Spinal cord (tissue), 10 donors: ENCODE measurements around the gene XRCC3. TPM values are rescaled to one million over a fixed set of nuclear protein-coding genes. Genes with fewer than 3 reads are reported as not detected.
A peak's percentile ranks its signal among the peaks of the same experiment; 100 is the strongest.

Experiments used
- DNase-seq, 6 donors: peaks; one replicate each; pipeline versions ENCODE4 v3.0.0 to v3.0.0-alpha.2; 2013 to 2015; ENCODE audit warnings: low spot score in 6 of 6, low read depth in 4 of 6
- H3K27ac ChIP-seq: one replicate; pipeline ENCODE4 v1.5.1; 2013; ENCODE audit warnings: low read depth, low read length, control low read depth
- H3K27me3 ChIP-seq: one replicate; pipeline ENCODE4 v1.6.1; 2013; ENCODE audit warnings: low read length; ENCODE audit not compliant: control insufficient read depth, insufficient read depth
- H3K36me3 ChIP-seq: one replicate; pipeline ENCODE4 v1.6.1; 2013; ENCODE audit warnings: low read length; ENCODE audit not compliant: control insufficient read depth, insufficient read depth
- H3K4me1 ChIP-seq: one replicate; pipeline ENCODE4 v1.6.1; 2013; ENCODE audit warnings: low read length; ENCODE audit not compliant: control insufficient read depth, insufficient read depth
- H3K4me3 ChIP-seq: one replicate; pipeline ENCODE4 v1.5.1; 2013; ENCODE audit warnings: low read depth, low read length, control low read depth
- H3K9me3 ChIP-seq: one replicate; pipeline ENCODE4 v1.6.1; 2013; ENCODE audit warnings: low read length; ENCODE audit not compliant: control insufficient read depth, insufficient read depth
- WGBS: methylation state at CpG from one replicate; pipeline ENCODE4 v1.1.5; 2013; ENCODE audit warnings: missing lambda C conversion rate; ENCODE audit not compliant: insufficient coverage; 5-methylcytosine and 5-hydroxymethylcytosine counted together
- polyA plus RNA-seq, 2 donors: library from polyadenylated mRNA; unstranded; fragments of 120-200 nt; gene quantifications; one replicate each; pipeline ENCODE4 v1.2.1, GENCODE V29; 2013; ENCODE audit not compliant: insufficient read length in 2 of 2
- total RNA-seq, 2 donors: library from RNA; depleted of rRNA in 1 of 2; stranded (reverse); fragments of 120-200 nt in 1 of 2; fragments of >200 nt in 1 of 2; gene quantifications; one replicate each; pipeline versions ENCODE4 v1.2.3 to v1.2.4, GENCODE V29; 2013 to 2014
- donor health status: healthy.

The XRCC3 gene
- total and polyA plus RNA-seq, 4 donors, result 10.9 to 20.6 (median 13.6) TPM

DNA sequence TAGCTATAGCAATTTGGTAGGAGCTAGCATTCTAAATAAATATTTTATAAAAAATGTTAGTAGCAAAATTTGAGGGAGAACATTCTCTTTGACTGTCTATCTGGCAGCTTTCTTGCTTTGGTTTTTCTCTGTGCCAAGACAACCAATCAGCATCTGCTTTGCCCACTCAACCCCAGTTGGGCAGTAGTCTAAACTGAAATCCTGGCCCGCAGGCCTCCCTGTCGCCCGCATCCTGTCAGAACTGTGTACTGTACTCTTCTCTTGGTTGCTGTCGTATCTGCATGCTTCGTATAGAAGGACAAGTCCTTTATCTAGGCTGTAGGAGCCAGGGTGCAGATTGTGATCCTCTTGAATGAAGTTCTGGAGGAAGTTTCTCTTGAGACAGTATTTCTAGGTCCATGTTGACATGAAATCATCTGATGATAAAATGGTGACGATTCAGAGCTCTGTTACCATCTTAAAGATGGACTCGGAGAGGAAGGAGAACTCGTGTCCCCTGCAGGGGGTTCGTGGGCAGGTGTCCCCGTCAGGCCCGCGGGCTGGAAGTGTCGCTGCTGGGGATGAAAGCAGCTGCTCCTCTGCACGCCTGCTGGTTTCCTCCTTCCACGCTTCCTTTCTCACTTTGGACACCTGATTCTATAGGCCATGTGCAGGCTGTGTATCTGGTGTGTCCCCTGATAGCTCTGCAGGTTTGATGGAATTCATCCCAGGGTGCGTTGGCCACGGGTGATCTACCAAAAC lies 34.6 kb downstream of the XRCC3 start:
- no peak for DNase-seq

DNA sequence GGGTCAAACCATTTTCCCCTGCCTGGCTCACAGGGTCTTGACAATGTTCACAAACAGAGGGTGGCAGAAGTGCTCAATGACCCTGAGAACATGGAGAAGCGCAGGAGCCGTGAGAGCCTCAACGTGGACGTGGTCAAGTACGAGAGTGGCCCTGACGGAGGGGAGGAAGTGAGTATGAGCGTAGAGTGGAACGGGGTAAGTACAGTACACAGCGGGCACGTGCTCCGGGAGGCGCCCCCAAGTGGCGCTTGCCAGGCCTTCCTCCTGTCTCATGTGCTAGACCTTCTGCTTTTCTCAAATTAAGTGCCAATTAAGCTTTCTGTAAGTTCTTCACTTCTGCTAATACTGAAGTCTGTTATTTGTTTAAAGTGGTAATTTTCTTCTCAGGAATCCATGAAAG lies 35.9 kb downstream of the XRCC3 start:
- peak in 1 of 6 donors; percentile 11 for DNase-seq
- Histone ChIP-seq H3K27me3 (no peaks in the 10 kb centered on the region), H3K36me3 (peaks cover 85% of the 10 kb centered on the region), H3K4me1 (peaks cover 1% of the 10 kb centered on the region), H3K9me3 (no peaks in the 10 kb centered on the region), H3K4me3 (no peak overlapping the region), H3K27ac (no peak overlapping the region)
- 62% methylated on average over 10 of the region's 13 CpGs for WGBS

More for the DNA sequence above, 34.6 kb downstream of the XRCC3 start:
- WGBS, result 92% methylated on average over 17 of the region's 17 CpGs
- Histone ChIP-seq H3K4me1 (peaks cover 3% of the 10 kb centered on the region), H3K27me3 (no peaks in the 10 kb centered on the region), H3K9me3 (no peaks in the 10 kb centered on the region), H3K36me3 (peaks cover 85% of the 10 kb centered on the region), H3K27ac (no peak overlapping the region), H3K4me3 (no peak overlapping the region)

DNA sequence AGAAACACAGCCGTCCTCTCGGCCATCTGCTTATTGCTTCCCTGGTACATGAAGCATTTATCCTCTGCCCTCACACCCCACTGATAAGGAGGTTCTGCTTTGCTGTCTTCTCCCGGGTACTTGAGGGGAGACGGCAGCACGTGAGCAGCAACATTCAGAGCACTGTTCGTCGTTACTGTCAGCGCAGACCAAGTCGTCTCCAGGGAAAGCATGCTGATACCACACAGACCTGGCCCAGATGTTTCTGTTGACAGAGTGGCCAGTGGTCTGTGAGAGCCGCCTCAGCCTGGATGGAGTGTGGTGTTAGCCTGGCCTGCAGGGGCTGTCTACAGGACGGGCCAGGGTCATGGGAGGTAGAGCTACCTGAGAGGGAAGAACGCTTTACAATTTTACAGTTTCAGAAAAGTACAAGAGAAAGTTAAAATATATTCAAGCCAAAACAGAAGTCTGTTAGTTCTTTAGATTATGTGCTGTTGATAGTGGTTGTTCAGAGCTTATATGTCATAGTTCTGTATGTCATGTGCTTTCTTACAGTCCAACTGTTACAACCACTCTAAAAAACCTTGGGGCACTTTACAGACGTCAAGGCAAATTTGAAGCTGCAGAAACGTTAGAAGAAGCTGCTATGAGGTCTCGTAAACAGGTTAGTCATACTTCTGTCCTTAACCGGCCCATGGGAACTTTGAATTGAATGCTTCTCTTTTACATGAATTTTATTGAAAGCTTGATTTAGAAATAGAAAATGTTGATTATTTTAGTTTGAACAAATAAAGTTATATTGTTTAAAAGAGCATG lies 38.2 kb downstream of the XRCC3 start:
- no peak overlapping the region for H3K27ac ChIP-seq
- no peaks in the 10 kb centered on the region for H3K4me1 ChIP-seq
- H3K27me3 ChIP-seq, result no peaks in the 10 kb centered on the region
- WGBS, result 91% methylated on average over 12 of the region's 16 CpGs
- H3K4me3 ChIP-seq, result no peak overlapping the region
- H3K9me3 ChIP-seq, result no peaks in the 10 kb centered on the region
- no peak for DNase-seq
- H3K36me3 ChIP-seq, result peaks cover 81% of the 10 kb centered on the region

DNA sequence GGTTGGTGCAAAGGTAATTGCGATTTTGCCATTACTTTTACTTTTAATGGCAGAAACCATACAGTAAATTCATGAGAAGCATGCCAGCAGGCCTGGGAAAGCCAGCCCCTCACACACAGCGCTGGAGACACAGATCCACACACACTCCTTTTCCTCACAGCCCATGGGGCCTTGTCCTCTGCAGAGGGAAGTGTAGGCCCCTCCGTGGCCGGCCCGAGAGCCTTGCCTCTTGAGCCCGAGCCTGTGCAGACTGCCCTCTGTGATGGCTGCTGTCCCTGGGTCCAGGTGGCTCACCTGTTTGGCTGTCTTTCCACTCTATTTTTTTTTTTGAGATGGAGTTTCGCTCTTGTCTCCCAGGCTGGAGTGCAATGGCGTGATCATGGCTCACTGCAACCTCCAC lies 39.3 kb downstream of the XRCC3 start:
- no peak overlapping the region for H3K27ac ChIP-seq
- H3K4me3 ChIP-seq, result no peak overlapping the region
- H3K36me3 ChIP-seq, result peaks cover 80% of the 10 kb centered on the region
- DNase-seq, result no peak
- no peaks in the 10 kb centered on the region for H3K4me1 ChIP-seq
- H3K27me3 ChIP-seq, result no peaks in the 10 kb centered on the region
- no peaks in the 10 kb centered on the region for H3K9me3 ChIP-seq
- 100% methylated on average over 5 of the region's 8 CpGs for WGBS

DNA sequence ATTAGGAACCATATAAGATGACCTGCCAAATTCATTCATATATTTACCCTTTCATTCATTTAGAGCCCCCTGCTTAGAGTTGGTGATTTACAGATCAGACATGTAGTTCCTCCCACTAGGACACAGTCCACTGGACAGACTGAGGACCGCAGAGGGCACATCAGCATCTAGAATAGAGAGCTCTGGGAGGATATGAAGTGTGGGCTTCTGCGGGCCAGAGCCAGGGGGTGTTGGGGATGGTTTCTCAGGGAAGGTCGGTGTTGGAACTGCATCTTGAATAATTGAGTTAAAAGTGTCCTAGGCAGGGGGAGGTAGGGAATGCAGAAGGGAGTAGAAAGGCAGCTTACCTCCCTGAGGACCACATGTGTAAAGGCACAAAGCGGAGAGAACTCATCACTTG lies 43.3 kb downstream of the XRCC3 start:
- H3K36me3 ChIP-seq, result peaks cover 68% of the 10 kb centered on the region
- no peaks in the 10 kb centered on the region for H3K27me3 ChIP-seq
- H3K27ac ChIP-seq, result no peak overlapping the region
- 96% methylated on average over 3 of the region's 4 CpGs for WGBS
- no peak overlapping the region for H3K4me3 ChIP-seq
- no peaks in the 10 kb centered on the region for H3K4me1 ChIP-seq
- DNase-seq, result no peak
- no peaks in the 10 kb centered on the region for H3K9me3 ChIP-seq

DNA sequence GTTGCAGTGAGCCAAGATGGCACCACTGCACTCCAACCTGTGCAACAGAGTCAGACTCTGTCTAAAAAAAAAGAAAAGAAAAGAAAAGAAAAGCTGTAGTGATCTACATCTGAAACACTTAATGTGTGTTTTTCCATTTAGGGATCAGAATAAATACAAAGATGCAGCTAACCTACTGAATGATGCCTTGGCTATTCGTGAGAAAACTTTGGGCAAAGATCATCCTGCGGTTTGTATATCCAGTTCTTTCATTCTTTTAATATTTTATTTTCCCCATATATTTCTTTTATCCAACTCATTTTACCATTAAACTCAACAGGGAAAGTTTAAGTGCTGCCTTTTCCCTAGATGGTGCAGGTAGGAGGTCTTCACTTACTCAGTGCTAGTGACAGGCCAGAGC lies 45.9 kb downstream of the XRCC3 start:
- no peaks in the 10 kb centered on the region for H3K27me3 ChIP-seq
- no peak for DNase-seq
- H3K36me3 ChIP-seq, result peaks cover 63% of the 10 kb centered on the region
- H3K4me1 ChIP-seq, result no peaks in the 10 kb centered on the region
- no peak overlapping the region for H3K27ac ChIP-seq
- H3K4me3 ChIP-seq, result no peak overlapping the region
- H3K9me3 ChIP-seq, result no peaks in the 10 kb centered on the region
- WGBS, result no CpG with 5 or more reads among the region's 2 CpGs

DNA sequence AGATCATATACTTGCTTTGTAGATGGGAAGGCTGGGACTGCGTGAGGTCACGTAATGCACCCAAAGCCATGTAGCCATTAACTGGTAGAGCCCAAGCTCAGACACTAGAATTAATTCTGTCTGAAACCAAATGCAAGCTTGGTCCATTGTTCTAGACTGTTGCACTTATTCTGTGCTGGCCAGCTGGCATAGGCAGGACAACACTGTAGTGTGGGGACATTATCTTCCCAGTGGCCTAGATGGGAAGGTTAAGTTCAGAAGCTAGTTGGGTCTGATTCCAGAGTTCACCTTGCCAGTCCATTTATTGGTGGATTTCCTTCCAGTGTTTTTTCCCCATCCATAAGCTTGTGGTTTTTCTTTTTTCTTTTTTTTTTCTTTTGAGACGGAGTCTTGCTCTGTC lies 47.1 kb downstream of the XRCC3 start:
- Histone ChIP-seq H3K9me3 (no peaks in the 10 kb centered on the region), H3K4me1 (no peaks in the 10 kb centered on the region), H3K36me3 (peaks cover 64% of the 10 kb centered on the region), H3K27me3 (no peaks in the 10 kb centered on the region), H3K27ac (no peak overlapping the region), H3K4me3 (no peak overlapping the region)
- WGBS, result 100% methylated on average over 2 of the region's 3 CpGs
- no peak for DNase-seq

DNA sequence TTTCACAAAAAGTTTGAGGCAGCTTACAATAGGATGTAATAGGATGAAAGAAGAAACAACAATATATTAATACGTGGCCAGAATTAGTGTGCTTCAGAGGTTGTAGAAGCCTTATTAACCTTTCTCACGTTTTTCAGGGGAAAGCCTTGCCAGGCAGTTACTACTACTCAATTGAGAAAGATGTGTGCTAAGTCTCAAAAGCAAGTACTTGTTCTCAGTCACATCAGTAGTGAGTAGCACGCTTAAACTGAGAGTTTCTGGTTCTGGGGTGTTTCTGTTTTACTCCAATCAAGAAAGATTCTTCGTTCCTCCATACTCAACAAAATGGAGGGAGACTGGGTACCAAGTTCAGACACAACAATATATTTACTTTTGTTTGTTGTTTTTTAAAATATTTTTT lies 47.6 kb downstream of the XRCC3 start:
- H3K4me3 ChIP-seq, result no peak overlapping the region
- no peaks in the 10 kb centered on the region for H3K9me3 ChIP-seq
- DNase-seq, result no peak
- WGBS, result no CpG with 5 or more reads among the region's 4 CpGs
- H3K27ac ChIP-seq, result no peak overlapping the region
- H3K36me3 ChIP-seq, result peaks cover 69% of the 10 kb centered on the region
- H3K4me1 ChIP-seq, result no peaks in the 10 kb centered on the region
- no peaks in the 10 kb centered on the region for H3K27me3 ChIP-seq

DNA sequence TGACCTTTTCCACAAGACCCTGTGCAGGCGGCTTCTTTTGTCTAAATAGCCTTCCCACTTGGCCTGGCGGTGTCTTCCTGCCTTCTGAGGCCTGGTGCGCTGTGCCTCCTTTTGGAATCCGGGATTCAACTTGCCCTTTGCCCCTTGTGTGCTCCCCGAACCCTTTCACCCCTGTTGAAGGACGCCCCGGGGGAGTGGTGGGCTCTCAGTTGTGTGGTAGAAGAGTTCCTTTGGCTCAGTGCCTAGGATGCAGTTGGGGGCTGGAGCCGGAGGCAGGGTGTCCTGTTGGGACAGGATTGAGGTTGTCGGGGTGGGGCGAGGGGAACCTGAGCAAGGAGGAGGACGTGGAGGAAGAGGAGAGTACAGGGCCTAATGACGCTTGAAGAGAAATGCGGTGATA lies 51.7 kb downstream of the XRCC3 start:
- Histone ChIP-seq H3K27ac (no peak overlapping the region), H3K27me3 (no peaks in the 10 kb centered on the region), H3K9me3 (no peaks in the 10 kb centered on the region), H3K4me1 (no peaks in the 10 kb centered on the region), H3K36me3 (peaks cover 76% of the 10 kb centered on the region), H3K4me3 (no peak overlapping the region)
- no peak for DNase-seq
- 76% methylated on average over 8 of the region's 13 CpGs for whole genome bisulfite sequencing

DNA sequence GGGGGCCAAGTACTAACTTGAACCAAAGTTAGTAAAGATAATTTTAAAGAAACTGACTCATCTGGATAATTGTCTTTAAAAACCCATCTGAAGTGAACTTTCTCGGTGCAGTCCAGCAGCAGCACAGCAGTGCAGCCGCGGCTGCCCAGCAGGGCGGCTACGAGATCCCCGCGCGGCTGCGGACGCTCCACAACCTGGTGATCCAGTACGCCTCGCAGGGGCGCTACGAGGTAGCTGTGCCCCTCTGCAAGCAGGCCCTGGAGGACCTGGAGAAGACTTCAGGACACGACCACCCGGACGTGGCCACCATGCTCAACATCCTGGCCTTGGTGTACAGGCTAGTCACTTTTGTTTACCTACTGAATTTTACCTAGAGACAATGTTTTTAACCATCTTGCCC lies 52.7 kb downstream of the XRCC3 start:
- Histone ChIP-seq H3K9me3 (no peaks in the 10 kb centered on the region), H3K36me3 (peaks cover 79% of the 10 kb centered on the region), H3K27ac (no peak overlapping the region), H3K4me3 (no peak overlapping the region), H3K4me1 (no peaks in the 10 kb centered on the region), H3K27me3 (no peaks in the 10 kb centered on the region)
- WGBS, result 96% methylated on average over 16 of the region's 17 CpGs
- no peak for DNase-seq
